Lower lobe of right lung (tissue), 2 donors: ENCODE measurements around the gene WNT4. TPM values are rescaled to one million over a fixed set of nuclear protein-coding genes. Genes with fewer than 3 reads are reported as not detected.
"Not testable (repeated sequence)": the region's sequence is repeated elsewhere in the genome, so short reads cannot be mapped to it uniquely, and the experiment has no call there.

ENCODE experiments used
- ATAC-seq, 2 donors: fragments of 200-7000 bp; cut with Tn5 transposase; one replicate each; pipeline ENCODE4 v1.9.1; 2020 to 2022; ENCODE audit warnings: mild to moderate bottlenecking in 2 of 2, moderate library complexity in 2 of 2
- DNase-seq: peaks from one replicate; pipeline ENCODE4 v3.0.0-alpha.2; 2020
- H3K27ac ChIP-seq: fragments of 200-600 bp; one replicate; pipeline ENCODE4 v1.8.0; 2022
- H3K27me3 ChIP-seq: fragments of 200-600 bp; one replicate; pipeline ENCODE4 v1.8.0; 2022; ENCODE audit warnings: low read depth
- H3K36me3 ChIP-seq: fragments of 200-600 bp; one replicate; pipeline ENCODE4 v1.8.0; 2022; ENCODE audit warnings: mild to moderate bottlenecking
- H3K4me1 ChIP-seq: fragments of 200-600 bp; one replicate; pipeline ENCODE4 v1.8.0; 2022
- H3K4me3 ChIP-seq: fragments of 200-600 bp; one replicate; pipeline ENCODE4 v1.8.0; 2022; ENCODE audit warnings: mild to moderate bottlenecking
- H3K9me3 ChIP-seq: fragments of 200-600 bp; one replicate; pipeline ENCODE4 v1.8.0; 2022
- intact Hi-C: fragments of 100-400 bp; cut with DNase I; formaldehyde crosslinking; loops from one replicate; pipeline ENCODE4 v1.11.0; 2022
- total RNA-seq: library from RNA; stranded (reverse); fragmentation: NEBNext Ultra II Directional; extraction: Animal tissue kit (Norgen Biotek cat#: 25700); gene quantifications from one replicate; pipeline ENCODE4 v1.2.1, GENCODE V29; 2021
- TF ChIP-seq, protein P1 (sequence below): fragments of 200-600 bp; IDR thresholded peaks from one replicate; pipeline ENCODE4 v1.8.0; 2022; ENCODE audit warnings: antibody characterized with exemption, mild to moderate bottlenecking
- donor health status: DM: no; HTN: yes; CAD: no; lungs with severe emphysema.

The WNT4 gene
- total RNA-seq, 1 donor from 2014 or later, result 3.8 TPM

- Histone ChIP-seq H3K36me3 (peaks cover 72% of the 10 kb centered on the region), H3K27ac (no peak overlapping the region), H3K27me3 (no peaks in the 10 kb centered on the region), H3K4me1 (peaks cover 8% of the 10 kb centered on the region), H3K9me3 (no peaks in the 10 kb centered on the region), H3K4me3 (no peak overlapping the region)
- no peak for DNase-seq
- ATAC-seq, result no peak
- intact Hi-C loops, result no loop called here
- TF ChIP-seq, protein P1, sequence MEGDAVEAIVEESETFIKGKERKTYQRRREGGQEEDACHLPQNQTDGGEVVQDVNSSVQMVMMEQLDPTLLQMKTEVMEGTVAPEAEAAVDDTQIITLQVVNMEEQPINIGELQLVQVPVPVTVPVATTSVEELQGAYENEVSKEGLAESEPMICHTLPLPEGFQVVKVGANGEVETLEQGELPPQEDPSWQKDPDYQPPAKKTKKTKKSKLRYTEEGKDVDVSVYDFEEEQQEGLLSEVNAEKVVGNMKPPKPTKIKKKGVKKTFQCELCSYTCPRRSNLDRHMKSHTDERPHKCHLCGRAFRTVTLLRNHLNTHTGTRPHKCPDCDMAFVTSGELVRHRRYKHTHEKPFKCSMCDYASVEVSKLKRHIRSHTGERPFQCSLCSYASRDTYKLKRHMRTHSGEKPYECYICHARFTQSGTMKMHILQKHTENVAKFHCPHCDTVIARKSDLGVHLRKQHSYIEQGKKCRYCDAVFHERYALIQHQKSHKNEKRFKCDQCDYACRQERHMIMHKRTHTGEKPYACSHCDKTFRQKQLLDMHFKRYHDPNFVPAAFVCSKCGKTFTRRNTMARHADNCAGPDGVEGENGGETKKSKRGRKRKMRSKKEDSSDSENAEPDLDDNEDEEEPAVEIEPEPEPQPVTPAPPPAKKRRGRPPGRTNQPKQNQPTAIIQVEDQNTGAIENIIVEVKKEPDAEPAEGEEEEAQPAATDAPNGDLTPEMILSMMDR, result no peak
These were observed 46.9 kb downstream of the WNT4 start for GRCh38 chr1:22096036-22096435.

GRCh38 chr1:22093513-22093912 is 49.4 kb downstream of the WNT4 start:
- Histone ChIP-seq H3K9me3 (no peaks in the 10 kb centered on the region), H3K4me1 (peaks cover 33% of the 10 kb centered on the region), H3K4me3 (no peak overlapping the region), H3K27me3 (no peaks in the 10 kb centered on the region), H3K27ac (no peak overlapping the region), H3K36me3 (peaks cover 65% of the 10 kb centered on the region)
- intact Hi-C loops, result no loop called here
- no peak for DNase-seq
- TF ChIP-seq, protein P1, result no peak
- no peak for ATAC-seq

DNA sequence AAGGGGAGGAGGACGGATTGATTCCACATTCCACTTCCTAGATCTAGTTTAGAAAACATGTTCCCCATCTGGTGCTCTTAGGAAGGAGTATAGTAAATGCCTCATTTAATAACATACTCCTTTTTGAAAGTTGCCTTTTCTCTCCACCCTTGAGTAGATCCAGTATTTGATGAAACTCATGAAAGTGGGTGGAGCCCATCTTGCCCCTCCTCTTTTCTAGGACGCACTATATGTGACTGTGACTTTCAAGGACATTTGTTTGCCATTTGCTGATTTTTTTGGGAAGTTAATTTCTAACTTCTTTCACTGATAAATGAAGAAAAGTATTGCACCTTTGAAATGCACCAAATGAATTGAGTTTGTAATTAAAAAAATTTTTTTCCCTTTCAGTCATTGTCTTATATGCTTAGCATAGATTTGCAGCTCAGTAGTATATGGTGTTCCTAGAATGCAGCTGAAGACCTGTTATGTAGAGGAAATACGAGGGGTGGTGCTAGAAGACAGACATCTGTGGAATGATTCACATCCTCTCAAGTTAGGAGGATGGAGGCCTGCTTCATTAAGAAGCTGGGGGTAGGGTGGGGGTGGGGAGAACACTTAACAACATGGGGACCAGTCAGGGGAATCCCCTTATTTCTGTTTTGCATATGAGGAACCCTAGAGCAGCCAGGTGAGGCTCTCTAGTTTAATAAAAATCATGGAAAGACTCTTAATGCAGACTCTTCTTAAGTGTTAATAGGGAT is 50.7 kb downstream of the WNT4 start:
- Histone ChIP-seq H3K36me3 (peaks cover 62% of the 10 kb centered on the region), H3K4me1 (peaks cover 46% of the 10 kb centered on the region)
- H3K9me3 ChIP-seq, DNase-seq, H3K4me3 ChIP-seq, H3K27ac ChIP-seq, intact Hi-C loops, H3K27me3 ChIP-seq: not testable (repeated sequence)
- peak in 1 of 2 donors; percentile 25 for ATAC-seq

DNA sequence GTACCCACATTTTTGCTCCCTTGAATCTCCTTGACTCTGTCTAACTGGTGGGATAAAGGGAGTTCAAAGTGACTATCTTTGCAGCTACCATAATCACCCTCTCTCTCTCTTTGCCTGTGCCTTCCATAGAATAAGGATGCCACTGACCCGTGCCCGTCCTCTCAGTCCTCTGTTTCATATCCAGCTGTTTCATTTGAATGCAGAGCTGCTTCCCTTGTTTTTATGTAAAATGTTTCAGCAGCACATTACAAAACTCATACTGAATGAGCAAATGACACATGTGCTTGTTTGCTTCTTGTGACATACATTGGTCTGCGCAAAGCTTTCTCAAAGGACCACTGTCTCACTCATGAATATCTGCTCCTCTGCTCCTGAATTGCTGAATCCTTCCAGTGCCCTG is 52.0 kb downstream of the WNT4 start:
- TF ChIP-seq, protein P1, result no peak
- Histone ChIP-seq H3K9me3 (no peaks in the 10 kb centered on the region), H3K36me3 (peaks cover 62% of the 10 kb centered on the region), H3K27ac (no peak overlapping the region), H3K27me3 (no peaks in the 10 kb centered on the region), H3K4me1 (peaks cover 53% of the 10 kb centered on the region), H3K4me3 (no peak overlapping the region)
- ATAC-seq (no peak), DNase-seq (no peak)
- intact Hi-C loops, result no loop called here

GRCh38 chr1:22089787-22090186 is 53.1 kb downstream of the WNT4 start:
- Histone ChIP-seq H3K4me1 (peaks cover 53% of the 10 kb centered on the region), H3K27me3 (no peaks in the 10 kb centered on the region), H3K36me3 (peaks cover 56% of the 10 kb centered on the region), H3K27ac (no peak overlapping the region), H3K9me3 (no peaks in the 10 kb centered on the region), H3K4me3 (peak overlapping the region; percentile 14)
- DNase-seq, result no peak
- ATAC-seq, result peak; percentile 38 to 47
- intact Hi-C loops, result no loop called here
- TF ChIP-seq, protein P1, result no peak

- Histone ChIP-seq H3K27ac (no peak overlapping the region), H3K4me1 (peaks cover 53% of the 10 kb centered on the region), H3K4me3 (peak overlapping the region; percentile 14), H3K36me3 (peaks cover 52% of the 10 kb centered on the region), H3K9me3 (no peaks in the 10 kb centered on the region), H3K27me3 (no peaks in the 10 kb centered on the region)
- DNase-seq (no peak), ATAC-seq (peak in 1 of 2 donors; percentile 57)
- intact Hi-C loops, result no loop called here
- TF ChIP-seq, protein P1, result no peak
These were observed 53.7 kb downstream of the WNT4 start for GRCh38 chr1:22089134-22089571.
